HG02623 (cell line): ENCODE data around the gene ACIN1.

ENCODE experiments used
- ATAC-seq: cut with Tn5 transposase; IDR thresholded peaks from one replicate; pipeline ENCODE4 v1.9.1; 2021; ENCODE audit warnings: moderate library complexity; ENCODE audit not compliant: unreplicated experiment

Gene ACIN1

DNA sequence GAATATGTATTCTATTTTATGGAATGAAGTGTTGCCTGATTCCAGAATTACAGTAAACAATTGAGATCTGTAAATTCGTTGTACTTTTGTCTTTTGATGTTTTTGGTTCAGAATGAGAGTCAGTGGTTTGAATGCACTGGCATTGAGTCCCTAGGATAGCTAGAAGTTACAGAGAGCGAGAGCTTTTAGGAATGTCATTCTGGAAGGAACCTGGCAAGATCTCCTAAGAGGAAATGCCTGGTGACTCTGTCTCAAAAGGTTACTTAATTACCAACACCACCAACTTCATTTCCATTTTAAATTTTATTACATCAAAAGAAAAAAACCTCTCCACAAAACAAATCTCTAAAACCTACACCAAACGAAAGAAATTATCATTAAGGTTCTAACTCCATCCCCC, 30.1 kb upstream of the ACIN1 start:
- no peak for ATAC-seq

GRCh38 chr14:23124337-23124954, 29.5 kb upstream of the ACIN1 start:
- no peak for ATAC-seq

GRCh38 chr14:23123419-23123818, 28.5 kb upstream of the ACIN1 start:
- ATAC-seq = no peak

DNA sequence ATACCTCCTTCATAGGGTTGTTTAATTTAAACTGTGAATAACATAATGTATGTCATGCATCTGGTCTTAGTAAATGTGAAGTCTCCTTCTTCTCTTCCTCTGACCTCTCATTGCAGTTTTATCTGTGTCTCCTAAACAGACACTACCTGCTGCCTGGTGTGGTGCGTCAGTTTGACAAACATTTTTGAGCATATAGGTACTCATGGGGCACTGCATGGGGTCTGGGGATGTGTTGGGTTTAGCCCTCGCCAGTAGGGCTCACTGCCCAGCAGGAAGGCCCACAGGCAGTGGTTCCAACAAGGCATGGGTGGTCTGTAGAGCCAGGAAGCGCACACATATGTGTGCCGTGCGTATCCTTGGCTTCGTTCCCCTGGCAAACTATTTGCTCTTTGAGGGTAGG, 27.1 kb upstream of the ACIN1 start:
- ATAC-seq = no peak

DNA sequence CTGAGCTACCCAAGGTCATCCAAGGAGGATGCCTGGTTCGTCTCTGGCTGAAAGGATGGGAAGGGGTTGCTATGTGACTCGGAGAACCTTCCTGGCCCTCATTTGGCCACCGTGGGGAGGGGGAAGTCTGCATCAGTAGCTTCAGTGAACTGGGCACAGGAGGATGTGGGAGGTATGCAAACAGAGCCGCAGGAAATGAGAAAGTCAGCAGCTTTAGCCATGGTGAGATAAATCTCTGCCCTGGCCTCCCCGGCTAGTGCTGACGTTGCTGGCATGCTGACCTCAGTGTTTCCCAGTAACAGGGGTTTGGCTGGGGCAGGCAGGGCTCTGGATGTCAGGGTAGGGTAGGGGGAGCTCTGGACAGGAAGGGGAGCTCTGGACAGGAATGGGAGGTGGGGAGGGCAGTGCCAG, 26.4 kb upstream of the ACIN1 start:
- ATAC-seq = no peak

- ATAC-seq = peak; percentile 70
Observed at GRCh38 chr14:23120541-23121251, 25.8 kb upstream of the ACIN1 start.

- no peak for ATAC-seq
Observed at GRCh38 chr14:23119363-23120327, 24.7 kb upstream of the ACIN1 start.

DNA sequence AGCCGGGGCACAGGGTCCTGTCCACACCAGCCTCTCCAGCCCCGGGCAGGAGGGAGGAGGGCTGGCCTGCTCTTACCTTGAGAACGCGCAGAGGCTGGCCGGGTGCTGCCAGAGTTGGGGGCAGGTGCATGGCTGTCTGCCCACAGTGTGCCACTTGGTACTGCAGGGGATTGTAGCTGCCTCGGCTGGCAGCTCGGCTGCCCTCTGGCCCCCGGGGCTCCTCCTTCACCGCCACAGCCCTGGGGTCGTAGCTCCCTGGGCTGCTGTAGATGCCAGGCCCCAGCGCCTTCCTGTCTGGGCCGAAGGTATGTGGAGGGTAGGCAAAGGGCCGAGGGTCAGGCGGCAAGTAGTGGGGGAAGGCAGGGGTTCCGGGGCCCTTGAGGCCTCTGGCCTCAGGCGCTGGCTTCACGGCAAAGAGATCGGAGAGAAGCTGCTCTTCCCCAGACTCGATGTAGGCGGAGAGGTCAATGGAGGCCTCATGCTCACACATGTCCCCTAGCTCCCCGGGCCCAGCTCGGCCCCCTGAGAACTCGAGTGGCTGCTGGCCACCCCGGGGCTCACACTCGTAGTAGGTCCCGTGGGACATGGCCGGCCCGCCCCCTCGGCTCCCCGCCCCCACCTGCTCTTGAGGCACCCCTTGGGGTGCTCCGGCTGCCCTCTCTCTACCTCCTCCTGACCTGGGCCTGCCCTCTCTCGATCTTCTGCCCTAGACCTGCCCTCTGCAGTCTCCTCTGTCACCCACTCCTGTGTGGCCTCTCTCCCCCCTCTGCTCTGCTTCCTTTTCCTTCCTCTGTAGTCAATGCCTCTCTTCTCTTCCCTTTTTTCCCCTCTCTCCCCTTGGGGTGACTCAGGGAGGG, 23.8 kb upstream of the ACIN1 start, which contains the start of gene CEBPE:
Gene CEBPE, minus strand, starts transcription at position 750 of the 857 bp plus-strand sequence. Its CDS starts 164 bp downstream, at position 586.
- ATAC-seq = no peak

DNA sequence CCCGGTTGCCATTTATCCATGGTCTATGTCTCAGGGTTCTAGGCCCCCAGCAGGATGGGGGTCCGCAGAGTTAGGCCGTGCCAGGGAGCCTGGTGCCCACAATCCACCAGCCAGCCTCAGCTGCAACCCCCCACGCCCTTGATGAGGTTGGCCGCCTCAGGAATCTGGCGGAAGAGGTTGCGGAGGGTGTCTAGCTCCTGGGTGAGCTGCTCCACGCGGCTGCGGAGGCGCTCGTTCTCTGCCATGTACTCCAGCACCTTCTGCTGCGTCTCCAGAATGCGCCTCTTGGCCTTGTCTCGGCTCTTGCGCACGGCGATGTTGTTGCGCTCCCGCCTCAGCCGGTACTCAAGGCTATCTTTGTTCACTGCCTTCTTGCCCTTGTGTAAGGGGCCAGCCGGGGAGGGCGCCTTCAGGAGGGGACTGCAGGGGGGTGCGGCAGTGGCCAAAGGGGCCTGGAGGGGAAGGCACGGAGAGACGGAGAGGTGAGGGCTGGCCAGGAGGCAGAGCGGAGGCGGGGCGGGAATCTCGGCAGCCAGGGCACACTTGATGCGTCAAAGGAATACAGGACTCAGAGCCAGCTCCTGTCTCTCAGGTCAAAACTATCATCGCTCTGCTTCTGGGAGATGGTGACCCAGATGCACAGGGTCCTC, 22.6 kb upstream of the ACIN1 start:
- ATAC-seq = no peak

DNA sequence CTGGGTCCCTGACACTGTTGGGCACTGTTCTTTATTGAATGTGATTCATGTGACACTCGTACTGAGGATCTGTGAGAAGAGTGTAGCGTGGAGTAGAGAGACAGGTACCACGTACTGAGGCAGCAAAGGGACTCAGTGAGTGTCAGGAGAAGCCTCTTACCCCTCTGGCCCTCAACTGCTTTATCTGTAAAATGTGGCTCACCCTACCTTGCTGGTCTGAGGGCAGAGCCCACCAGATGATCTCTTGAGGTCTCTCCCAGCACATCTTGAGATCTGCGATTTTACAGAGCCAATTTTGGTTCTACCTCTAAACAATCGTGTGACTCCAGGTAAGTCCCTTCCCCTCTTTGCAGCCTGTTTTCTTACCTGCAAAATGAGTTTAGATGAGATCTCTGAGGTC, 21.0 kb upstream of the ACIN1 start:
- ATAC-seq = no peak

DNA sequence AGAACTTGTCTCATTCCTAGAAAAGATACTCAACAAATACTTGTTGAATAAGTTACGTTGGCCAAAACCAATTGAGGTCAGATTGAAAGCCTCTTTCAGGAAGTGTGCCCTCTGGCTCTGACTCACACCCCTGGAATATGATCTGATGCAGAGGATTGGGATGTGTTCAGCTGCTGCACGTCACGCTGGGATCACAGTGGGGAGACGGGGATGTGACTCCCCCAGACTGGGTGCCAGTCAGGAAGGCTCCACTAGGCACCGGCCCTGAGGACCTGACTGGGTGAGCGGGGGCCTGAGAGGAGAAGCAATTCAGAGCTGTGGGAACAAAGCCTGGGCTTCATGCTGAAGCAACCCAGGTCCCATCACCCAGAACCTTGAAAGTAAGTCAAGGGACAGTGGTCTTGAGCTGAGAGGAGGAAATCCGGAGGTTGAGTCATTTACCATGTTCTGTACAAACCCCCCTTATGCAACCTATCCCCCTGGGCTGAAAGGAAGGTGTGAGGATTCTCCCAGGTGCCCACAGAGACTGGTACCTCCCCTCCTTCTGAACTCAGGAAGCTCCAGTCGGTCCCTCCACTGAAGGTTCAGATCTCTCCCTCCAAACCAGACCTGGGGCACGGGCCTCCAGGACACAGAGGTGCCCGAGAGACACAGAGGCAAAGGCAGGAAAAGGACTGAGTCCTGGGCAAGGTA, 20.2 kb upstream of the ACIN1 start:
- ATAC-seq = no peak

GRCh38 chr14:23114669-23115038, 19.7 kb upstream of the ACIN1 start:
- ATAC-seq = no peak

GRCh38 chr14:23114120-23114458, 19.2 kb upstream of the ACIN1 start:
- ATAC-seq = no peak

DNA sequence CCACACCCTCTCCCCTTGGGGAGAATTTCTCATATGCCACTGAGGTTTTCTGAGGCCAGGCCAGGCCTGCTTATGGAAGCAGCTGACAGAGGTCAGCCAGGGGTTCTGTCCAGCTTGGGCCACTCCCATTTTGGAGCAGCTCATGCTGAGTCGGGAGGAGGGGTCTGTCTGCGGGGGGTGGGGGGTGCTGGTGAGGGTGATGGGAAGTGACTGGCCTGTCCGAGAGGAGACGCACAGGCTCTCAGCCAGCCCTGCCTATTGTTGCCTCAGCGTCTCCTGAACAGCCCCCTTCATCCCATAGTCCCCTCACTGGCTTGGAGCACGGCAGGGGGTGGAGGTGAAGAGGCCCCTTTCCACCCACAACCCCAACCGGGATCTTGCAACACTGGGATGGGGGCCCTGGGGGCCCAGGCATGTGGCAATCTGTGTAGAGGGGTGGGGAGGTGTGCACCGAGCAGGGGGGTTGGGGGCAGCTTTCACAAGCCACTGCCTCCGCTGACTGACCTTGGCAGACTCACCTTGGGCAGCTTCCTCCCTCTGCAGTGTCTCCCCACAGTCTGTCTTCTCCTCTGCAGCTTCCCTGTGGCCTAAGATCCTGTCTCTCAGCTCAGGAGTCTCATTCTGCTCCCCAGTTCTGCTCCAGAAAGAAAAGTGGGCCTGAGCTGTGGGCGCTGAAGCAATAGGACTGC, 18.6 kb upstream of the ACIN1 start:
- ATAC-seq = no peak

GRCh38 chr14:23112359-23113178, 17.6 kb upstream of the ACIN1 start:
- ATAC-seq = no peak

DNA sequence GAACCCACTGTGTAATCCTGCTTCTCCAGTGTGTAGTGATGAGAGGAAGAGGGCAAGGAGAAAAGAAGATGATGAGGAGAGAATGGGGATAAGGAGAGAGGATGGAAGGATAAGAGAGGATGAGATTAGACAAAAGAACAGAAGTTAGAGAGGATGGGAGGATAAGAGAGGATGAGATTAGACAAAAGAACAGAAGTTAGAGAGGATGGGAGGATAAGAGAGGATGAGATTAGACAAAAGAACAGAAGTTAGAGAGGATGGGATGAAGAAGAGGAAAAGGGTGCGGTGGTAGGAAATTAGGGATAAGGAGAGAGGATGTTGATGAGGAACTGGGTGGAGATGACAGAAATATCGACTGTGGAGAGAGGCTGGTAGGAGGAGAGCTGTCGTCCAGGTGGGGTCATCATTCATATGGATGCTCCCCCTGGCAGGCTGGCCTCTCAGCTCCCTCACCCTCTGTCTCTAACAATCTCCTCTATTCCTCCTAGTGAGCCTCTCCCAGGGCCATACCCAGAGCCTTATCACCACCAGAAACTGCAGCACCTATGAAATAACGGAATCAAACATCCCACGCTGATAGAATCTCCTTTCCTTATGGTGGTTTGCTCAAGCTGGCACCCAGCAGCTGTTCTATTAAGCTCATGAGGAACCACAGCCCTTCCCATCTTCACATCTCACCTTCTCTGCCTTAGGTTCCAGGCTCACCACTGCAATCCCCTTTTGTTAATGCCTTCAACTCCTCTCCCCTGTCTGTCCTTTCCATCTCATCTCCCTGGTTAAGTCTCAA, 15.8 kb upstream of the ACIN1 start:
- no peak for ATAC-seq

DNA sequence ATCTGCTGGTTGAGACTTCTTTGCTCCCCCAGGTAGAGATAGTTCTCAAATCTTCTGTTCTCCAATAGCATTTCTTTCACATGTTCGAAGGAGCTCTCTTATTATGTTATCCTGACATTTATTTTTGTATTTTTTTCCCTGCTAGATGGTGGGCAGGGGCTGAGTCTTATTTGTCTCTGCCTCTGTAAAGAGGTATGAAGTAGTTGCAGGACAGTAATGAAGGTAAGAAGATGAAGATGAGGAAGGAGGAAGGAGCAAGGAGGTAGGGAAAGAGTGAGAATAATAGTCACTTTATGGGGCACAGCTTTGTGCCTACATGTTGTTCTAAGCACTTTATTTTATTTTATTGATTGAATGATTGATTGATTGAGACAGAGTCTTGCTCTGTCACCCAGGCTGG, 14.8 kb upstream of the ACIN1 start:
- no peak for ATAC-seq
